GM18867 (cell line): ENCODE data around the gene YKT6.

Experiments used
- ATAC-seq: cut with Tn5 transposase; IDR thresholded peaks from one replicate; pipeline ENCODE4 v1.9.1; 2021; ENCODE audit warnings: mild to moderate bottlenecking, moderate library complexity; ENCODE audit not compliant: unreplicated experiment

YKT6 gene

DNA sequence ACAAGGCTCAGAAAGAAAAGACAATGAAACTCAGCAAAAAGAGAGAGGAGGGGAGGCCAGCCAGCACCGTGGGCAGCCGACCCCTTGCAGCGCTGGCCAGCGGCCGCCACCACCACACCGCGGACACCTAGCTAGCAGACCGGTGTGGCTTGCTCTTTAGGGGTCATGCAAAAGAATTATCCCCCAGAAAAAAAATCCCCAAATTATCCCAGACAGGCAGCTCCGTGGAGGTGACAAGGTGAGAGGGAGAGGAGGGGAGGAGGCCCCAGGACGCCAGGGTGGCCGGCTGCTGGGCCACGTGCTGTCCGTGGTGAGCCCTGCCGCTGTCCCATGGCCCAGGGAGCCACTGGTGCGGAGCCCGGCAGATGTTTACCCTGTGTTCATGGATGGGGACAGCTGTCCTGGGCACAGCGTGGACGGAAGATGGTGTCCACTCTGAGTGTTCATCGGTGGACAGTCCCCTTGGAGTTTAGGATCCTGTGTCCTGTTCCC lies 16.5 kb downstream of the YKT6 start:
- no peak for ATAC-seq

DNA sequence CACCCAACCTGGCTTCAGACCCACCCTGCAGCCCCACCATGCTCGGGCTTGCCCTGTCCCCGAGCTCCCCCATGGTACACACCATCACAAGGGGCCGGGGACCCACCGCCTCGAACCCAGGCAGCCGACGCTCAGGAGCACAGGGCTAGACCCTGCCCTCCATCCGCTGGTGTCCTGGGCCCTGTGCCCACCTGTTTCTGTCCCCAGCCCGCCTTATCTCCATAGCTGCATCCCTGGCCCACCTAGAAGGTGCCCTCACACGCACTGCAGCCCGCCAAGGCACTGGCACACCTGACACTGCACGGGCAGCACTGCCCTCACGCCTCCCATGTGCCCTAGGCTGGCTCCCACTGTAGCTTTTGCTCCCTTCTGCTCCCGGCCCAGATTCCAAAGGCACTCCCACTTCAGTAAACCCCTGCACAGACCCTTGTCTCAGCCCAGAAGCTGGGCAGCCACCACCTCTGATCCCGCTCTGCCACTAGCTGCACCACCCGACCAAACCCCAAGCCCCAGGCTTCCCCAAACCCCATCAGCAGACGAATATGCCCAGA lies 17.1 kb downstream of the YKT6 start:
- no peak for ATAC-seq

DNA sequence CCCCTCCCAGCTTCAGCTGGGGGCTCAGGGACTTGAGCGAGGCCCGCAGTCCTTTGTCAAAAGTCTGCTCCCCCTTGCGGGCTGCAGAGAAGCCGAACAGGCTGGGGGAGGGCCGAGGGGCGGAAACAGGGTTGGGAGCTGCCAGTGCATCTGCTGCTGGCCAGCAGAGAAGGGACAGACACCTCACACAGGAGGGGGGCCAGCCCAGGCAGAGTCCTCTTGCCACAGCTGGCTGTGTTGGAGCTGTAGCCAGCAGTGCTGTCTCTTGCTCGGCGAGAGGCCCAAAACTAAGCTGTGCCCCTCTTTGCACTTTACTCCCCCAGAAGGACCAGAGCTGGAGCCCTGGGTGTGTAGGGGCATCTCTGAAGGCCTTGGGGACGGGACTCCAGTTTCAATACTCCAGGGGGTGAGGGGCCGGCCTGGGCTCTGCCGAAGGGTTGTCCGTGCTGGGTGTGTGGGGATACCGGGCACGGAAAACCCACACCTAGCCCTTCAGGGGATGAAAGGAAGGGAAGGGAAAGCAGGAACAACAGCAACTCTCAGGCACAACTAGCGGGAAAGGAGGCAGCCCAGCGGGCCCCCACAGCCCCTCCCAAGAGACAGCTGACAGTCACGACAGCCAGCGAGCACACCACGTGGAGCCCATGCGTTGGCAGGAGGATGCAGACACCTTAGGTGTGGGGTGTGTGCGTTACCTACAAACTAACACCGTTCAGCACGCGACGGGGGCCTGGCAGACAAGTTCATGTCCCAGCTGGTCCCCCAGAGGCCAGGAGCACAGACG lies 17.8 kb downstream of the YKT6 start:
- ATAC-seq = no peak

DNA sequence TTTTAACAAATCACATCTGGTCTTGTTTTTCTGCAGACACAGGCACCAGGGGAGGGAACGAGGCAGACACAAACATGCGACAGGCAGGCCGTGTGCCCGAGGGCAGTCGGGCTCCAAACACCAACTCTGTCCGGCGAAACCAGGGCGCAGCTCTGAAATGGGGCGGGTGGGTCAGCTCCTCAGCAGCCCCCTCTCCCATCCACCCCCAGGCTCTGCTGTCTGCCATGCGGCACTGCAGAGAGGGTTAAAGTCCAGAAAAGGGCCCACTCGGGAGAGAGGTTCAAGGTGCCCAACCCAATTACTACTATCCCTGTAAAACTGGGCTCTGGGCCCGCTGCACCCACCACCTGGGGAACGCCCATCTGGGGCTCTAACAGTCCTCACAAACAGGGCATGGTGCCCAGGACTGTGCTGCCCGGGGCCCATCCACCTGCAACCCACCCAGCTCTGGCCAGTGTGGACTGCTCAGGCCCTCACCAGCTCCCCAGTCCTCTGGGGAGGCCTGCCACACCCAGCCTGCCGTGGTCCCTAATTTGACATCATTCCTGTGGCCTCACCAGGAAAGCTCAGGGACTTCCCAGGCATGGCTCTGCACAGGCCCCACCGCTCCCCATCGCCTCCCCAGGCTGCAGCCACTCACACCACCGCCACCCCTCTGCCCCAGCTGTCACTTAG lies 18.7 kb downstream of the YKT6 start:
- ATAC-seq = no peak

DNA sequence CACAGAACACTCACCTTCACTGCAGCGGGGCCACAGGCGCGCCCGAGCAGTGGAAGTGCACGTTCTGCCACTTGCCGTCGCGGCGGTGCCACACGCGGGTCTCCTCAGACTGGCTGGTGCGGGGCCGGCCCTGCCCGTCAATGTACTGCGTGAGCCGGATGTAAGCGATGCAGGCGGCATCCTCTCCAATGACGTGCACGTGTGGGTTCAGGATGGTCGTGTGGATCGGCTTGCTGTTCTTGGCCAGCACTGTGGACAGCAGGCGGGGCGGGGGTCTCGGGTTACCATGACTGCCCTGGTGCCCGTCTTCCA lies 19.2 kb downstream of the YKT6 start:
- no peak for ATAC-seq

DNA sequence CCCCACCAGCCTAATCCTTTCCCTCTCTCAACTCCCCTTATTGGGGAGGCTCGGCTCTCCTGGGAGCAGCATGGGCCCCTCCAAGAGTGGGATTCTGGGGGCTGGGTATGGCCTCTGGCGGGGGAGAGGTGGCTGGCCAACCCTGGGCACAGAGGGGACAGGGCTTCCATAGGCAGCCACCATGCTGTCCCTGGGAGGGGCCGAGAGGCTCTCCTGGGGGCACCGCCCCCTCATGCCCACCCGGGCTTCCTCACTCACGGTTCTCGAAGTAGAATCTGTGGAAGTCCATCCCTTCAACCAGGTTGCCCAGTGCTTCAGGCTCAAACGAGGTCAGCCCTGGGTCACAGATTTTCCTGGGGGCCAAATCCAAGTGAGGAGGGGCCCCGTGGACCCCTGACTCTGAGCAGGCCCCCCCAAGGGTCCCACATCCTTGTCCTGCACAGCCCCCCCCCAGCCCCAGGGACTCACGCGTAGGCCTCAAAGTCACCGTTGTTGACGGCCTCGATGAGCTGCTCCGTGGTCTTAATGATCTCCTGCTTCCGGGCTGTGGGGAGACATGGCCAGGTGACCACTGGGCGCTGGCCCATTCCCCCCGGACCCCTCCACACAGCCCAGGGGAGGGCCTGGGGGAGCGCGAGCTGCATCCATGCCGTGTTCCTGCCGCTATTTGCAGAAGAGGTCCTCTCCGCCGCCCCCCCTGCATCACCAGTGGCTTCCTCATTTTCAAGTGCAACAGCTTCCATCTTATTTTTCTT lies 19.8 kb downstream of the YKT6 start:
- ATAC-seq = no peak

DNA sequence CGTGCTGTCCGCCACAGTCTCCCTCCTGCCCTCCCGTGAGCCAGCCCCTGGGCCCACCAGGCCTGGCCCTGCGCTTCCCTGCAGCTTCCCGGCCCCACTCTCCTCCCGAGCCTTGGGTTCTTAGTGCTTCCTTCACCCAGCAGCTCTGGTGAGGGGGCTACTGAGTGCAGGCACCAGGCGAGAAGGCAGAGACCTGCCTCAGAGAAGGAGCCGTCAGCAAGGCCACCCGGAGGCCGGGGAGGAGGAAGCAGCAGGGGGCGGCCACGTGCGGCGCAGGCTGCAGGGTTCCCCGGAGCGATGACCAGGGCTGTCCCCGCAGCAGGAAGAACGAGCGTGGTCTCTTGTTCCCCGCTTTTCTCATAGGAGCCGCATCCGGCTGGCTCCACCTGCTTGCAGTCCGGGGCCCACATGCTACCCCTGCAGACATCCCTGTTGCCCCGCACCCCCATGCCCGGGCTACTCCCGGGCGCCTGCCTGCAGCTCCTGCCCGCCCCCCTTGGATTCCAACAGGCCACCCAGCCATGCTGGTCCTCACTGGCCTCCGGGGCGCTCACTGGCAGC lies 20.5 kb downstream of the YKT6 start:
- ATAC-seq = no peak

DNA sequence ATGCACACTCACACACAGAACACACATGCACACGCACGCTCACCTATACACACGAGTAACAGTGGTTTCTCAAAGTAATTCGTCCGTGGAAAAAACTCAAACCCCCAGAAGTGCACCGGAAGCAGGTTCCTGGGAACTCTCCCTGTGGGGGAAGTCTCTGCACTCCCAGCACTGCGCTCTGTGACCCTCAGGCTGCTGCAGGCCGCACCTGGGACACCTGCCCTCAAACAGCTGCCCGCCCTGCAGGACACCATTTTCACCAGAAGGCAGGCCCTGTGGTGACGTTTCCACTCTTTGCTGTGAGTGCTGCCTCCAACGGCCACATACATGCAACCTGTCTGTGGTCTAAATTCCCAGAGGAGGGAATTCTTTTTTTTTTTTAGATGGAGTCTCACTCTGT lies 21.3 kb downstream of the YKT6 start:
- ATAC-seq = no peak

DNA sequence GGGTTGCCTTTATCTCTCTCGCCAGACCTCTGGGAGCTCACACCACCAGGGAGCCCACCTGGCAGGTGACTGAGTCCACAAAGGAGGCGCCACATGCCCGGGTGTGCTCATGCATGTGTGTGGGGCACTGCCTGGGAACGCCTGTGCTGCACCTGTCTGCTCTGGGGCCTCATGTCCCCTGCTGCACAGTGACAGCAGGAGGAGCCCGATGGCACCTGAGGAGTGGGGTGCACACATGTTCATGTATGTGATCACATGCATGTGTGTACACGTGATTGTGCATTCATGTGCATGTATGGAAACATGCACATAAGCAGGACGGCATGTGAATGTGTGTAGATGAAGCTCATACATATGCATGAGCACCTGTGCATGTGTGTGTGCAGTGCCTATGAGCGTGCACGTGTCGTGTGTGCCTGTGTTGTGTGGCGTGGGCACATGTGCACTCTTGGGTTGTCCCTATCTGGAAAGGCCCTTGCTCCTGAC lies 22.0 kb downstream of the YKT6 start:
- ATAC-seq = no peak

DNA sequence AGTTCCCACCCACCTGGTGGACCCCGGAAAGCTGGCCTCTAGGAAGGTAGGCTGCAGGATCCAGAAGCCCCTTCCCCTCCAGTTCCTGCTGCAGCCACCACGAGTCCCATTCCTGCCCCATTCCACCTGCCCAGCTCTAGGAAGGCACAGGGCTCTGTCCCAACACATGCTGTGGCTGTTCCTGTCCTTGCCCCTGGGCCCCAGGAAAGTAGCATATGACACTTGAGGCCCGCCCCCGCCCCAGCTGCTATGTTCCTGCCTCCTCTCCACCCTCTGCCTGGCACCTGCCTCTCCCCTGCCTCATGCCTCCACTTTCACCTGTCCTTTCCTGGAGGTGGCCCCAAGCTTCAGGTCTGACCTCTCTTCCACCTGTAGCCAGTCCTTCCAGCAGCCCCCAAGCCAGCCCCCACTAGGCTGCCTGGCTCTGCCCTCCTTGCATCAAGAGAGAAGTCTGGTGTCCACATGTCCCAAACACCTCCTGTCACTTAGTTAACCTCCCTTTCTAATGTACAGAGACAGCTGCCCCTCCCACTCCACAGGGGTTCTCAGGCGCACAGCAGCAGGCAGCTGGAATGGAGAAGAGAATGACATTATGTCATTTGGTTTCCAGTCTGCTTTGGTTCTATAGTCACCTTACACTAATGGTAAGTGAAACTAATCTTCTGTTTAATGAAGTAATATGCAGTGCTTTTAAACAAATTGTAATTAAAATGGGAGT lies 22.7 kb downstream of the YKT6 start:
- no peak for ATAC-seq

DNA sequence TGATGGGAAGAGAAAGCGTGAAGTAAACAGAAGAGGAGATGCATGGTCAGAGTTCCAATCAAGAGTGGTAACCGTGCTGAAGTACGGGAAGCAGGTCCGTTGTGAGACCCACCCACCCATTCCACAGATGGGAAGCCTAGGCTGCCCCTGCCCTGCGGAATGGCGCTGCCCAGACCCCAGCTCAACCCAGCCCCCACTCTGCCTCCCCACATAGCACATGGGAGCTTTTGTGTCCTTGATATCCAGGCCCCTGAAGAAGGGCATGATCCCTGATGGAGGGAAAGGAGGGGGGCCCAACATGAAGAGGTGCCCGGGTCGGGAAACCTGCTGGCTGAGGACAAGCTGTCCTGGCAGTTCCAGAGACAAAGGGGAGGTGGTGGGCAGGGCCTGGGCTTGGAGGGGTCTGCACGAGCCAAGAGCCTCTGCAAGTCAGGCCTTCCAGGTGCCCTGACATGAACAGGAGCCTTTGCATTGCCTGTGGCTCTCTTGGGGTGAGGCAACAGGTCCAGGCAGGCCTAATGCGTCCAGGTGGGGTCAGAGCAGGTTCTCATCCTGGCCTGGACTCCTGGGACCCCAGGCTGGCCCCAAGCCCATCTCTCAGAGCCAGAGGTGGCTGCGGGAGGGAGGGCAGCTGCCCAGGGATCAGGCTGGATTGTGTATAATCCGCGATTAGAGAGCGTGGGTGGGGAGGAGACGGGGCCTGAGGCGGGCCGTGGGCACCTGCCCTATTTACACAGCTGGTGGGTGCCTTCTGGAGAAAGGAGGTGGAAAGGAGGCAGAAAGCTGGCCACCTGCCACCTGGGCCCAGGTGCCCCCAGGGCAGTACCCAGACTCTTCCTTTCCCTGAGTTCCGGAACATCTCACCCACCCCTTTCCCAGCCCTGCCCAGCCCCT lies 23.5 kb downstream of the YKT6 start:
- no peak for ATAC-seq

DNA sequence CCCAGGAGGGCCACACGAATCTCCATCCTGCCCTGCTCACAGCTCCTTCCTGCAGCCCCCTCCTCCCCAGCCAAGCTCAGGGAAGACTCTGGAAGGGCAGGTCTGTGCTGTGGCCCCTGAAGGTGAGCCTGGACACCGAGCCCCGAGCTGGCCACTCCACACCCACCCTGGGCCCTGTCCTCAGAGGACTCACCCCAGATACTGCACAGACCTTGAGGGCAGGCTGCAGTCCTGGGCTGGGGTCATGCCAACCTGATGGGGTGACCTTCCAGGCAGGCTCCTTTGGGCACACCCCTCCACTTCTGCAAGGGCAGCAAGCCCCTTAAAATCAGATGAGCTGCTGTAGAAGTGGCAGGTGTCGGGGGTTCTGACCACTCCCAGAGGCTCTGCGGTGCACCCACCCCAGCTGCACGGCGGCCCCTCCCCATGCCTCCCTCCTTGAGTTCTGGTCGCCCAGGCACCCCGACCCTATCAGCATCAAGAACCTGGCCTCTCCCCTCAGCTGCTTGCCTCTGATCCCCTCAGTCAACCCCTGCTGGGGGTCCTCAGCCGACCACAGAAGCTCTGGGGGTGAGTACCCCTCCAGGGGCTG lies 24.3 kb downstream of the YKT6 start:
- ATAC-seq = no peak

DNA sequence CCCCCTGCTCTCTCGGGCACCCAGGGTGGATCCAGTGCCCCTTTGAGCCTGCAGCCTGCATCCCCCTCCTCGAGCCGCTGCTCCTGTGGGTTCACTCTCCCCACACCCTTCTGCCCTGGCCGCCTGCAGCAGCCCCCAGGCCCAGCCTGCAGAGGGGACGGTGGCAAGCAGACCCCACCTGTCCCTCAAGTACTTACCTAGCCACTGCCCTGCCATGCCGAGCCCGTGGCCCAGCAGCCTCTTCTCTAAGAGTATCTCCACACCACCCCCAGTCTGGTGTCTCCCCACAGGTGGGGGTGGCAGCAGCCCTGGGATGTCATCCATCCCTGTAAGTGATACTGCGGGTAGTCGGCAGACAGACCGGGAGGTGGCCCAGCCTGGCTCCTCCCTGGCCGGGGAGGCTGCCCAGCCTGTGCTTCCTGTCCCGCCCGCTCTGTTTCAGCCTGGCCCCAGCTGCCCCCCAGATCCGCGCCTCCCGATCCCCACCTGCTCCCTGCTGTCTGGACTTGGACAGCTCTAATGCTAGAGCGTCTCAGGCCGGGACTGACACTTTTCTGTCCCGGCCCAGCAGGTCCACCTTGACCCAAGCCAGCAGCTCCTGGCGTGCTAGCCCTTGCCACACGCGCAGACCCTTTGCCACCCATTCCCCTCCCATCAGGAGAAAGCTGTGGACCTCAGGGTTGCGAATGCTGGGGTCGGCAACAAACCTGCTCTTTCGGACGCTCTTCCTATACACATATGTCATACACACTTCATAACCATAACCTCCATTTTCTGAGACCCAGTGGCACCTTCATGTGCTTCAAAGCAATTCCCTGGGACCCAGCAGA lies 25.0 kb downstream of the YKT6 start:
- ATAC-seq = no peak

DNA sequence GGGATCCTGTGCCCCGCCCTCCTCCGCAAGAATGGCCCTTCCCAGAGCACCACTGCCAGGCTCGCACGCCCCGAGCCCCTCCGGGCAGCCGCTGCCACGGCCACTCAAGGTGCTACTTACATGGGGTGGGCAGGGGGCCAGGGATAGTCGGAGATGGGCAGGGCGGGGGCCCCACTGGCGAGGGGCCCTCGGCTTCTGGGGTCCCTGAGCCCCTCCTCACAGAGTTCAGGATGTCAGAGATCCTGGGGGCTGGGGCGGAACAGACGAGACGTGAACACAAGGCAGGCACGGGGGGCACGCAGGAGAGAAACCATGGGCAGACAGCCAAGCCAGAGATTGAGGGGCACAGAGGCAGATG lies 25.6 kb downstream of the YKT6 start:
- no peak for ATAC-seq

DNA sequence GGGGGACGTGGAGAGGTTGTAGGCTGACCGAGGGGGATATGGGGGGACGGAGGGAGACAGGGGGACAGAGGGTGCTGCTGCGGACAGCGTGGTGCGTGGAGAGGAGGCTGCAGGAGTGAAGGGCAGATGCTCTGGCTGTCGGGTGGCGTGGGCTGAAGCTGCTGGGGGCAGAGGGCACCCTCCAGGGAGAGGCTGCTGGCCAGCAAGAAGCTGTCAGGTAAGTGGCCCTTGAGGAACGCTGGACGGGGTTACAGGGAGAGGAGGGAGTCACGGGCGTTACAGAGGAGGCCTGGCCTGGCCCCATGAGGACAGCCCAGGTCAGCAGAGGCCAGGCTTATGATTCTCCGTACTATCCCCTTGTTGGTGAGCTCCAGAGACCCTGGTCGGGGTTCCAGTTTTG lies 27.1 kb downstream of the YKT6 start:
- no peak for ATAC-seq

DNA sequence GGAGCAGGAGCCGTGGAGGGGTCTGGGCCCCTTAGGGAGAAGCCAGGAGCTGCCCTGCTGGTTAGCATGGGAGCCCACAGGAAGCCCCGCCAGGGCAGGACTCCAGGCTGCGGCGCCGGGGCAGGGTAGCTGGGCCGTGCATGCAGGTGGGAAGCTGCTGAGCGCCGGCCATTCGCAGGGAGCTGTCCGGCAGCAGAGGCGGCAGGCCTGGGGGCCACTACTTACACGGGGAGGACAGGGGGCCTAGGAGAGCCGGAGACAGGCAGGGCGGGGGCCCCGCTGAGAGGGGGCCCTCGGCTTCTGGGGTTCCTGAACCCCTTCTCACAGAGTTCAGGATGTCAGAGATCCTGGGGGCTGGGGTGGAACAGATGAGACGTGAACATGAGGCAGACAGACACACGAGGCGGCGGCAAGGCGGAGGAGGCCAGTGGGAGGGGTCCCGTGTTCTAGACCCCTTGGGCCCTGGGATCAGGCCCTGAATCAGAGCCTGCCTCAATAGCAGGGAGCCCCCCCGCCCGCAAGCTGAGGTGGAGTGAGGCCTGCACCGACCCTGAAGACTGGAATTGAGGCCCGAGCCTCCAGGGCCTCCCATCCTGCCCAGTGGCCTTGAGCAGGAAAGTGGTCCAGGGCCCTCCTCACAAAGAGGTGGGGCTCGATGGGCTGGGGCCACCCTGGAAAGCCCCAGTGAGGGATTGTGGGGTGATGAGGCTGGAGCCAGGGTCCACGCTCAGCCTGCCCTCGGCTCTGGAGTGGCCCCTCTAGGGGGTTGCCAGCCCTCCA lies 28.0 kb downstream of the YKT6 start:
- no peak for ATAC-seq

DNA sequence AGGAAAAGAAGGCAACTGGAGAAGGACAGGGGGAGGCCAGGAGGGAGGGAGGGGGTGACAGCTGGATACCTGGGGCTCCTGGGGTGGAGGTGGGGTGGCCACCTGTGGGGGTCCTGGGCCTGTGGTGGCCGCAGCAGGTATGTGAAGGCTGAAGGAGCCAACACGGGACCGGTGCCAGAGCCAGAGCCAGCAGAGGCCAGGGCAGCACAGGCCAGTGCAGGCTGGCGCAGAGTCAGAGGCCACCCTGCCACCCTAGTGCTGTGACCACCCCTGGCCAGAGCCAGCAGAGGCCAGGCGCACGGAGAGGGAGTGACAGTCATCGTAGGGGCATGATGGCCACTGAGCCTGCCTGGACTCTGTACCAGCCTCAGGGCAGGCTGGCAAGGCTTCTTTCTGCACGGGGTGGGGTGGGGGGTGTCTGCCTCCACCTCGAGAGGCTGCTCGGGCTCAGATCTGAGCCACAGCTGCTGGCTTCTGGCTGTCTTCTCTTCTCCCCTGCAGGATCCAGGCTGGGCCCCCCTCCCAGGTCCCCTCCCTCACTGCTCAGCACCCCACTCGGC lies 28.8 kb downstream of the YKT6 start:
- ATAC-seq = no peak
